Measurements from ENCODE around the gene CCDC102B.
A peak's percentile ranks its signal among the peaks of the same experiment; 100 is the strongest.

Gene CCDC102B

DNA sequence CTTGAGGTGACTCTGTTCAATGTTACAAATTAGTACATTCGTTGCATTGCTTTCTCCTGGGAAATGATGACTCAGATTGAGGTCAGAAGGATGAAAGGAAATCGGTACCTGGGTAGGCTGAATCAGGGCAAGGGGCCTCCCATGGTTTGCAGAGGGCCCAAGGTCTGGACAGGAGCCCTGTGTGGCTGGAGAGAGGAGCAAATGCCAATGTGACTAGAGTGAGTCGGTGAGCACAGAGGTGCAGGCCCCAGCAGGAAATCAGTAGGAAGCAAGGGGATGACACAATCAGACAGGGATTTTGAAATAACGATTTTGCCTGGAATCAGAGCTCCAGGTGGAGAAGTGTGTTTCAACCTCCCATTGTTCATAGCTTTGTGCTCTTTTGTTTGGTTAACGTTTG, 118.9 kb downstream of the CCDC102B start:
- H3K4me3 ChIP-seq (replicated peaks in 1 of 2; ENCODE audit: low read depth in 2 of 2, low read length in 2 of 2), result no peak overlapping the region
- no peak for TF ChIP-seq CTCF (IDR thresholded peaks at IDR 0.05; ENCODE audit: low read depth, low read length)
- DNase-seq (ENCODE audit: low read depth in 2 of 2), result peak in 1 of 2 donors; percentile 55

DNA sequence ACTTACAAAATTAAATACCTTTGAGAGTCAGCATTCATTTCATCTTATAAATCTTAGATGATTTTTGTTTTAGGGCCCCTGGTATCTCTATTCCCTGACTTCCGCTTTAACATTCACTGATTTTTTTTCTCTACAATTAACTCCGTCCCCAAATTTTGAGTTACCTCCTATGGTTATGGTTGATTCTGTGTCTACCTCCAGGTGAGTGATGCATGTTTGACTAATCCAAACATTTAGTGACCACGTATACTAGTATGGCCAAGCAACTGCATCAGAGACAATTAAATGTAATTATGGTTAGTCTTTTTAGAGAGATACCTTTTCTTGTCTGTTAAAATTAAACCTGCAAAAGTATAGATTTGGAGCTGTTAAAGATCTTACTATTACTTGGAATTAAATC, 120.3 kb downstream of the CCDC102B start:
- DNase-seq (ENCODE audit: low read depth in 2 of 2), result no peak
- TF ChIP-seq CTCF (IDR thresholded peaks at IDR 0.05; ENCODE audit: low read depth, low read length), result no peak

GRCh38 chr18:68919900-68920299, 122.0 kb downstream of the CCDC102B start:
- no peak for DNase-seq (ENCODE audit: low read depth in 2 of 2)
- no peak for TF ChIP-seq CTCF (IDR thresholded peaks at IDR 0.05; ENCODE audit: low read depth, low read length)
- H3K4me3 ChIP-seq (replicated peaks in 1 of 2; ENCODE audit: low read depth in 2 of 2, low read length in 2 of 2), result no peak overlapping the region

More for the DNA sequence above, 120.3 kb downstream of the CCDC102B start:
- H3K4me3 ChIP-seq (replicated peaks in 1 of 2; ENCODE audit: low read depth in 2 of 2, low read length in 2 of 2), result no peak overlapping the region

- no peak overlapping the region for H3K4me3 ChIP-seq (replicated peaks in 1 of 2; ENCODE audit: low read depth in 2 of 2, low read length in 2 of 2)
- DNase-seq (ENCODE audit: low read depth in 2 of 2), result no peak
- no peak for TF ChIP-seq CTCF (IDR thresholded peaks at IDR 0.05; ENCODE audit: low read depth, low read length)
Measured at GRCh38 chr18:68922392-68922791, 124.5 kb downstream of the CCDC102B start.

DNA sequence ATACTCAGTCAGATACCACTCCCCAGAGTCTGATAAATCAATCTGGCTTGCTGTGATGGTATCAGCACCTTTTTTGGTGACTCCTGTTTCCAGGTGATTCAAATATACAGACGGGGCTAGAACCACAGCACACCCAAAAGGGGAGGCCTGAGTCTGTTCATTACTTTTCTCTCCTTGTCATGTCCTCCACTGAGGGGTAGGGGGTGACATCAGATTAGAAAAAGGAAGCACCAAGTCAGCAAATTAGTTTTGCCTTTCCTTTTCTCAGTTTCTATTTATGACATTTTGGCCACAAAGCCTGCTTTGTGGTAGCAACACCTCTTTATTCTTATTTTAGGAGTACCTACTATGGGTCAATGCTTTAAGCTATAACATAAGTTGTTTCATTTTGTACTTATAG, 127.4 kb downstream of the CCDC102B start:
- TF ChIP-seq CTCF (IDR thresholded peaks at IDR 0.05; ENCODE audit: low read depth, low read length), result peak; percentile 8
- no peak overlapping the region for H3K4me3 ChIP-seq (replicated peaks in 1 of 2; ENCODE audit: low read depth in 2 of 2, low read length in 2 of 2)
- DNase-seq (ENCODE audit: low read depth in 2 of 2), result peak; percentile 9 to 12

GRCh38 chr18:68928762-68929675, 131.1 kb downstream of the CCDC102B start:
- no peak for DNase-seq (ENCODE audit: low read depth in 2 of 2)
- H3K4me3 ChIP-seq (replicated peaks in 1 of 2; ENCODE audit: low read depth in 2 of 2, low read length in 2 of 2), result no peak overlapping the region
- no peak for TF ChIP-seq CTCF (IDR thresholded peaks at IDR 0.05; ENCODE audit: low read depth, low read length)

Data from cardiac fibroblast (primary cell).